Thoracic aorta (tissue), 2 donors: ENCODE data around the gene TMEM247. TPM values are rescaled to one million over a fixed set of nuclear protein-coding genes. Genes with fewer than 3 reads are reported as not detected.

Experiments
- ATAC-seq: fragments of 150-250 bp; one replicate; pipeline ENCODE4 v1.8.0; 2017; ENCODE audit warnings: low read depth; ENCODE audit not compliant: insufficient number of reproducible peaks, low FRiP score
- DNase-seq: peaks from one replicate; pipeline ENCODE4 v3.0.0-alpha.2; 2020; ENCODE audit warnings: low spot score
- H3K27ac ChIP-seq, 2 donors: fragments of 200-600 bp; sonication (generic); 1 replicate in 1 of 2; 2 replicates in 1 of 2; pipeline ENCODE4 v1.5.1; 2016; ENCODE audit warnings: mild to moderate bottlenecking in 2 of 2, moderate library complexity in 2 of 2
- H3K27me3 ChIP-seq: fragments of 200-600 bp; sonication (generic); replicated peaks from 2 replicates; pipeline ENCODE4 v1.6.0; 2016; ENCODE audit warnings: mild to moderate bottlenecking; ENCODE audit not compliant: insufficient read depth
- H3K36me3 ChIP-seq: fragments of 200-600 bp; sonication (generic); one replicate; pipeline ENCODE4 v1.5.1; 2016
- H3K4me1 ChIP-seq, 2 donors: fragments of 200-600 bp; sonication (generic); 1 replicate in 1 of 2; 2 replicates in 1 of 2; pipeline versions ENCODE4 v1.5.1 to v1.6.0; 2016; ENCODE audit warnings: low read depth in 2 of 2, mild to moderate bottlenecking in 1 of 2; ENCODE audit not compliant: control insufficient read depth in 1 of 2
- H3K4me3 ChIP-seq: fragments of 200-600 bp; sonication (generic); 2 replicates; pipeline ENCODE4 v1.5.1; 2016; ENCODE audit warnings: mild to moderate bottlenecking
- H3K9me3 ChIP-seq: fragments of 200-600 bp; sonication (generic); 2 replicates; pipeline ENCODE4 v1.5.1; 2016
- CTCF ChIP-seq: fragments of 200-600 bp; sonication (generic); IDR thresholded peaks from one replicate; pipeline ENCODE4 v1.5.1; 2019; ENCODE audit warnings: antibody characterized with exemption
- total RNA-seq, 2 donors: library from RNA; depleted of rRNA; stranded (reverse); fragments of >200 nt; gene quantifications; one replicate each; pipeline versions ENCODE4 v1.1.0 to v1.2.3, GENCODE V29; 2016

Gene TMEM247
- total RNA-seq, 2 donors from 2014 or later = not detected

- H3K9me3 ChIP-seq = peaks cover 3% of the 10 kb centered on the region
- H3K4me3 ChIP-seq = no peak overlapping the region
- TF ChIP-seq CTCF = no peak
- DNase-seq (no peak), ATAC-seq (no peak)
- H3K27ac ChIP-seq = no peak overlapping the region
- no peaks in the 10 kb centered on the region for H3K36me3 ChIP-seq
- no peaks in the 10 kb centered on the region for H3K27me3 ChIP-seq
- H3K4me1 ChIP-seq = peaks cover 0 to 11% of the 10 kb centered on the region in 2 donors
Measured at GRCh38 chr2:46509804-46510203, 30.4 kb downstream of the TMEM247 start.

- TF ChIP-seq CTCF = no peak
- H3K4me3 ChIP-seq = no peak overlapping the region
- no peak overlapping the region for H3K27ac ChIP-seq
- no peaks in the 10 kb centered on the region for H3K27me3 ChIP-seq
- peaks cover 9% of the 10 kb centered on the region for H3K9me3 ChIP-seq
- DNase-seq (no peak), ATAC-seq (no peak)
- peaks cover 0 to 11% of the 10 kb centered on the region in 2 donors for H3K4me1 ChIP-seq
- H3K36me3 ChIP-seq = no peaks in the 10 kb centered on the region
Measured at GRCh38 chr2:46510598-46511177, 31.3 kb downstream of the TMEM247 start.

- no peak overlapping the region for H3K27ac ChIP-seq
Measured at GRCh38 chr2:46512185-46512584, 32.8 kb downstream of the TMEM247 start.

GRCh38 chr2:46514738-46515137, 35.4 kb downstream of the TMEM247 start:
- DNase-seq (no peak), ATAC-seq (no peak)
- H3K36me3 ChIP-seq = no peaks in the 10 kb centered on the region
- H3K4me1 ChIP-seq = peaks cover 0 to 11% of the 10 kb centered on the region in 2 donors
- H3K27ac ChIP-seq = no peak overlapping the region
- no peak overlapping the region for H3K4me3 ChIP-seq
- no peaks in the 10 kb centered on the region for H3K27me3 ChIP-seq
- peaks cover 15% of the 10 kb centered on the region for H3K9me3 ChIP-seq
- TF ChIP-seq CTCF = no peak

More at GRCh38 chr2:46512185-46512584, 32.8 kb downstream of the TMEM247 start:
- no peak for DNase-seq
- TF ChIP-seq CTCF = no peak
- H3K4me1 ChIP-seq = peaks cover 0 to 11% of the 10 kb centered on the region in 2 donors
- no peak for ATAC-seq
- no peaks in the 10 kb centered on the region for H3K36me3 ChIP-seq
- no peak overlapping the region for H3K4me3 ChIP-seq
- H3K27me3 ChIP-seq = no peaks in the 10 kb centered on the region
- peaks cover 15% of the 10 kb centered on the region for H3K9me3 ChIP-seq

GRCh38 chr2:46517485-46517884, 38.1 kb downstream of the TMEM247 start:
- Histone ChIP-seq H3K9me3 (peaks cover 15% of the 10 kb centered on the region), H3K36me3 (no peaks in the 10 kb centered on the region), H3K27me3 (no peaks in the 10 kb centered on the region), H3K27ac (no peak overlapping the region), H3K4me3 (no peak overlapping the region), H3K4me1 (peaks cover 0 to 11% of the 10 kb centered on the region in 2 donors)
- no peak for TF ChIP-seq CTCF
- DNase-seq = no peak
- ATAC-seq = no peak
